HFF-Myc (cell line): ENCODE data around the gene ABHD18.
"Not testable (repeated sequence)": the region's sequence is repeated elsewhere in the genome, so short reads cannot be mapped to it uniquely, and the experiment has no call there.

ENCODE experiments used
- DNase-seq: peaks from one replicate; pipeline ENCODE4 v3.0.0-alpha.2; 2011; ENCODE audit warnings: low read depth; ENCODE audit errors: extremely low read depth
- H3K4me3 ChIP-seq: replicated peaks from 2 replicates; pipeline ENCODE4 v1.5.1; 2011; ENCODE audit warnings: low read depth, mild to moderate bottlenecking, control low read depth, low read length
- TF ChIP-seq, protein P1 (sequence below): IDR thresholded peaks from 2 replicates; pipeline ENCODE4 v1.5.1; 2012; ENCODE audit warnings: mild to moderate bottlenecking, low read depth, low read length, control low read depth; ENCODE audit errors: missing control alignments

ABHD18 gene

DNA sequence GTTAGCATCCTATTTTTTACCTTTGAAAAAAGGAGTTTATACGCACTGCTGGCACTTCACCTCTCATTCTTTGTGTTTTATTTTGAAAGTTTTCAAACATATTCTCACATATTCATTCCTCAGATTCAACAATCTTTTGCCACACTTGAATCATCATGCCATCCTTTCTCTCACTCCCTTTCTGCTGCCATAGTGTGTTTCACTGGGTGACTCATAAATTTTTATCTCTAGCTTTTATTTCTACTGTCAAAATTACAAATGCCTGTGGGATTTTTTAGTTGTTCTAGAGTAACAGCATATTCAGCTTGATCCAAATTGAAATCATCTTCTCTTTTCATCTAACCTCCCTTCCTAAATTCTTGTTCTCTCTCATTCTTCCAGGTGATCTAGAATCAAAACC lies 28.2 kb upstream of the ABHD18 start:
- H3K4me3 ChIP-seq: no peak overlapping the region
- TF ChIP-seq, protein P1, sequence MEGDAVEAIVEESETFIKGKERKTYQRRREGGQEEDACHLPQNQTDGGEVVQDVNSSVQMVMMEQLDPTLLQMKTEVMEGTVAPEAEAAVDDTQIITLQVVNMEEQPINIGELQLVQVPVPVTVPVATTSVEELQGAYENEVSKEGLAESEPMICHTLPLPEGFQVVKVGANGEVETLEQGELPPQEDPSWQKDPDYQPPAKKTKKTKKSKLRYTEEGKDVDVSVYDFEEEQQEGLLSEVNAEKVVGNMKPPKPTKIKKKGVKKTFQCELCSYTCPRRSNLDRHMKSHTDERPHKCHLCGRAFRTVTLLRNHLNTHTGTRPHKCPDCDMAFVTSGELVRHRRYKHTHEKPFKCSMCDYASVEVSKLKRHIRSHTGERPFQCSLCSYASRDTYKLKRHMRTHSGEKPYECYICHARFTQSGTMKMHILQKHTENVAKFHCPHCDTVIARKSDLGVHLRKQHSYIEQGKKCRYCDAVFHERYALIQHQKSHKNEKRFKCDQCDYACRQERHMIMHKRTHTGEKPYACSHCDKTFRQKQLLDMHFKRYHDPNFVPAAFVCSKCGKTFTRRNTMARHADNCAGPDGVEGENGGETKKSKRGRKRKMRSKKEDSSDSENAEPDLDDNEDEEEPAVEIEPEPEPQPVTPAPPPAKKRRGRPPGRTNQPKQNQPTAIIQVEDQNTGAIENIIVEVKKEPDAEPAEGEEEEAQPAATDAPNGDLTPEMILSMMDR: no peak
- no peak for DNase-seq

DNA sequence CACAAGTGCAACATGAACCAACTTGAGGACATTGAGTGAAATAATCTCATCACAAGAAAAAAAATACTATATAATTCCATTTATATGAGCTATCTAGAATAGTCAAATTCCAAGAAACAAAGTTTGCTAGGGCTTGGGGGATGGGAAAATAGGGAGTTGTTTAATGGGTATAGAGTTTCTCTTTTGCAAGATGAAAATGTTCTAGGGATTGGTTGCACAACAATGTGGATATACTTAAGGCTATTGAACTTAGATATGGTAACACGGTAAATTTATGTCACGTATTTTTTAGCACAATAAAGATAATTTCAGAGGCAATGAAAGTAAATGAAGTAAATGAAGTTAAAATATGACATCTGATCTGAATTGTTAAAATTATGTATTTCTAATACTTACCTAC lies 8.1 kb upstream of the ABHD18 start:
- no peak for DNase-seq
- TF ChIP-seq, protein P1: no peak
- H3K4me3 ChIP-seq: no peak overlapping the region

DNA sequence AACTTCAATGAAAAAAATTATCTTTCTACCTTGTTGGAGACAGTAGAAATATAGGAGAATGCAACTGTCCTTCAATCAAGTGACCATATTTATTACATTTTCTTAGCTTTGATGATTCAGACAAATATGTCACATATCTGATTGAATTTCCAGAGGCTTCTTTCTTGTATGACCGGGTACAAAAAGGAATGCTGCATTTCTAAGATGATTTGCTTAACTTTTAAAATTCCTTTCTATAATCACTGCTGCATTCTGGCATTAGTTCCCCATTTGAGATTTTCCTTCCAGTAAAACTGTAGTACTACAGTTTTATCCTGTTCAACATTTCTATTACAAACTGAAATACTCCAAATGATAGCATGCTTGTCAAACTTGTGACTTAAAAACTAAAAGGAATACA lies 5.4 kb upstream of the ABHD18 start:
- no peak overlapping the region for H3K4me3 ChIP-seq
- no peak for DNase-seq
- TF ChIP-seq, protein P1: no peak

DNA sequence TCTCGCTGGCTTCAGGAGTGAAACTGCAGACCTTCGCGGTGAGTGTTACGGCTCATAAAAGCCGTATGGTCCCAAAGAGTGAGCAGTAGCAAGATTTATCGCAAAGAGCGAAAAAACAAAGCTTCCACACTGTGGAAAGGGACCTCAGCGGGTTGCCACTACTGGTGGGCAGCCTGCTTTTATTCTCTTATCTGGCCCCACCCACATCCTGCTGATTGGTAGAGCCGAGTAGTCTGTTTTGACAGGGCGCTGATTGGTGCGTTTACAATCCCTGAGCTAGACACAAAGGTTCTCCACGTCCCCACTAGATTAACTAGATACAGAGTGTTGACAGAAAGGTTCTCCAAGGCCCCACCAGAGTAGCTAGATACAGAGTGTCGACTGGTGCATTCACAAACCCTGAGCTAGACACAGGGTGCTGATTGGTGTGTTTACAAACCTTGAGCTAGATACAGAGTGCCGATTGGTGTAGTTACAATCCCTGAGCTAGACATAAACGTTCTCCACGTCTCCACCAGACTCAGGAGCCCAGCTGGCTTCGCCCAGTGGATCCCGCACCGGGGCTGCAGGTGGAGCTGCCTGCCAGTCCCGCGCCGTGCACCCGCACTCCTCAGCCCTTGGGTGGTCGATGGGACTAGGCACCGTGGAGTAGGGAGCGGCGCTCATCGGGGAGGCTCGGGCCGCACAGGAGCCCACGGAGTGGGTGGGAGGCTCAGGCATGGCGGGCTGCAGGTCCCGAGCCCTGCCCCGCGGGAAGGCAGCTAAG lies 1.4 kb upstream of the ABHD18 start:
- not testable (repeated sequence) for DNase-seq
- H3K4me3 ChIP-seq: peak overlapping the region; percentile 90

DNA sequence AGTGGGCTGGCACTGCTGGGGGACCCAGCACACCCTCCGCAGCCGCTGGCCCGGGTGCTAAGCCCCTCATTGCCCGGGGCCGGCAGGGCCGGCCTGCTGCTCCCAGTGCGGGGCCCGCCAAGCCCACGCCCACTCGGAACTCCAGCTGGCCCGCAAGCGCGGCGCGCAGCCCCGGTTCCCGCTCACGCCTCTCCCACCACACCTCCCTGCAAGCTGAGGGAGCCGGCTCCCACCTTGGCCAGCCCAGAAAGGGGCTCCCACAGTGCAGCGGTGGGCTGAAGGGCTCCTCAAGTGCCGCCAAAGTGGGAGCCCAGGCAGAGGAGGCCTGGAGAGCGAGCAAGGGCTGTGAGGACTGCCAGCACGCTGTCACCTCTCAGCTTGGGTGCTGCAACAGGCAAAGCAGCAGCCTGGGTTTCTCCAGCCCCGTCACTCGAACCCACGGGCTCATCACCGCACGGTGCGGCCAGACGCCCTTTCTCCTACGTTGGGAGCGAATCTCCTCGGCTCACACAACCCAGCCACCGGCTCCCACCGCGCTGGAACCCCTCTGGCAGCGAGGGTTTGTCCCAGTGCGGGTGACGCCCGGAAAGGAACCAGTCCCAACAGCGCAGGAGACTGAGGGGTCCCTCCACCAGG lies 662 bp upstream of the ABHD18 start:
- DNase-seq: not testable (repeated sequence)
- peak overlapping the region; percentile 90 for H3K4me3 ChIP-seq

DNA sequence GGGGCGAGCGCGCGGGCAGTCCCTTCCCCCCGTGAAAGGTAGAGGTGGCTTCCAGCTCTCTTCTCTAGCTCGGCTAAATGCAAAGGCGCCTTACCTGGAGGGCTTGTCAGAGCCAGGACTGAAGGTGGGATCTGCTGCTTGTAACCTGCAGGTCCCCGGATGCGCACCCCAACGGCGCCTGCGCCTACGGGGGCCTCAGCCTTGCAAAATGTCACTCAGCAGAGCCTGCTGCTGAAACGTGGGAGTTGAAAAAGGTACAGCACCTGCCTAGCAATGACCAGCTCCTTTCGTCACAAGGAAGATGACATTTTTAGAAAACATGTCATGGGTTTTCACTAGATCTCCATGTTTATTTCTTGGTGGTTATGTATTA lies 583 bp downstream of the ABHD18 start:
- peak overlapping the region; percentile 90 for H3K4me3 ChIP-seq
- no peak for DNase-seq
- TF ChIP-seq, protein P1: no peak

DNA sequence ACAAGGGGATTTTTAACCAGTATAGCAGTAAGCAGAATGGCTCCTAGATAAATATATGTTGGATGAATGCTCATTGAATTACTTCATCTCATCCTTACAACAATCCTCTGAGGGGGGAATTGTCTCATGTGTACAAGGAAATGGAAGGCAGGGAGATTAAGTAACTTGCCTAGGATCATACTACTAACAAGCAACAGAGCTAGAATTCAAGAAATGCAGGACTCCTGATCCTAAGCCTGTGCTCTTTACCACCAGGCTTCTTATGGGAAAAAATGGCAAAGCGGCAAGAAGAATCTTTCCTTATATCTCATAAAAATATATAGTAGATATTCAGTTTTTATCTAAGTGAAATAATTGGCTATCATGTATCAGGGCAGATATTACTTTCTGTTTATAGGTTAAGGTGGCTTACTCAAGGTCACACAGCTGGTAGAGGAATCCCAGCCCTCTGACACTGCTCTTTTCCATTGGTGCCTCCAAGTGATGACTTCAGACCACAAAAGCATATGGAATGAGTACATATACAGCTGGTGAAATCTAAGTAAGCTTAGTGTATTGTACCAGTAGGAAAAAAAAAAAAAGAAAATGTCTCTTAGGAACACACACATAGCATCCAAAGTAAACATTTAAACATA lies 2.1 kb downstream of the ABHD18 start:
- DNase-seq: peak; percentile 22
- TF ChIP-seq, protein P1: no peak
- H3K4me3 ChIP-seq: no peak overlapping the region
